Esophagus muscularis mucosa (tissue), 4 donors: ENCODE data around the gene PACSIN2.

Experiments
- EP300 ChIP-seq: sonication (generic); formaldehyde crosslinking; IDR thresholded peaks from one replicate; pipeline ENCODE4 v1.6.1; 2017; ENCODE audit warnings: antibody characterized with exemption
- POLR2A ChIP-seq: fragments of 450-650 bp; IDR thresholded peaks from one replicate; pipeline ENCODE4 v1.6.1; 2017; ENCODE audit warnings: antibody characterized with exemption, moderate library complexity, mild to moderate bottlenecking, low read depth
- POLR2AphosphoS5 ChIP-seq, 2 donors: sonication (generic); formaldehyde crosslinking; IDR thresholded peaks; one replicate each; pipeline ENCODE4 v1.6.1; 2017; ENCODE audit warnings: antibody characterized with exemption in 2 of 2
- TF ChIP-seq, protein P1 (sequence below), 3 experiments: fragments of 200-600 bp in 2 of 3; fragments of 450-650 bp in 1 of 3; sonication (generic) in 2 of 3; IDR thresholded peaks; one replicate each; pipeline ENCODE4 v1.5.1; 2017 to 2019; ENCODE audit warnings: antibody characterized with exemption in 3 of 3, mild to moderate bottlenecking in 2 of 3, moderate library complexity in 1 of 3

DNA sequence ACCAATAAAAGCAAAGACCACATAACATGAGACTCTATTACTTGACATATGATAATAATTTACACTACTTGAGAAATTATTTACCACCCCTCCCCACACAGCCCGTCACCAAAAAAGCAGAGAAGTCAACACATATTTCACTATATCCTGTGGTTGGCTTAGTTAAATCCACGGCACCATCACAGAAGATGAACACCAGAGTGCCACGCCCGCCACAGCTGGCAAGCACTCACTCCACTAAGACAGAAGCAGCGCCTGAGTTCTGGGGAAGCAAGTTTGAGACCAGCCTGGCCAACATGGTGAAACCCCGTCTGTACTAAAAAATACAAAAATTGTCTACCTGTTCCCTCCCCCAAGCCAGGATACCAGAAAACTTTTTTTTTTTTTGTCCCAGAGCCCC lies 53.1 kb downstream of the PACSIN2 start:
- TF ChIP-seq, protein P1, sequence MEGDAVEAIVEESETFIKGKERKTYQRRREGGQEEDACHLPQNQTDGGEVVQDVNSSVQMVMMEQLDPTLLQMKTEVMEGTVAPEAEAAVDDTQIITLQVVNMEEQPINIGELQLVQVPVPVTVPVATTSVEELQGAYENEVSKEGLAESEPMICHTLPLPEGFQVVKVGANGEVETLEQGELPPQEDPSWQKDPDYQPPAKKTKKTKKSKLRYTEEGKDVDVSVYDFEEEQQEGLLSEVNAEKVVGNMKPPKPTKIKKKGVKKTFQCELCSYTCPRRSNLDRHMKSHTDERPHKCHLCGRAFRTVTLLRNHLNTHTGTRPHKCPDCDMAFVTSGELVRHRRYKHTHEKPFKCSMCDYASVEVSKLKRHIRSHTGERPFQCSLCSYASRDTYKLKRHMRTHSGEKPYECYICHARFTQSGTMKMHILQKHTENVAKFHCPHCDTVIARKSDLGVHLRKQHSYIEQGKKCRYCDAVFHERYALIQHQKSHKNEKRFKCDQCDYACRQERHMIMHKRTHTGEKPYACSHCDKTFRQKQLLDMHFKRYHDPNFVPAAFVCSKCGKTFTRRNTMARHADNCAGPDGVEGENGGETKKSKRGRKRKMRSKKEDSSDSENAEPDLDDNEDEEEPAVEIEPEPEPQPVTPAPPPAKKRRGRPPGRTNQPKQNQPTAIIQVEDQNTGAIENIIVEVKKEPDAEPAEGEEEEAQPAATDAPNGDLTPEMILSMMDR (IDR thresholded peaks at IDR 0.05): no peak
- TF ChIP-seq POLR2A (no peak), POLR2AphosphoS5 (IDR thresholded peaks at IDR 0.05) (no peak), EP300 (no peak)
